C4-2B (cell line): Measurements from ENCODE around the gene GALNT13.

Experiments used
- CTCF ChIP-seq: fragments of 450-650 bp; conservative IDR thresholded peaks from 2 replicates; pipeline ENCODE4 v1.5.1; 2017; ENCODE audit warnings: mild to moderate bottlenecking
- ZFX ChIP-seq: fragments of 450-650 bp; IDR thresholded peaks from 2 replicates; pipeline ENCODE4 v1.6.1; 2017

GRCh38 chr2:154233231-154233630, 361.5 kb downstream of the GALNT13 start:
- TF ChIP-seq CTCF, result no peak
- TF ChIP-seq ZFX, result no peak
